ENCODE data around the gene PLXNB1. TPM values are rescaled to one million over a fixed set of nuclear protein-coding genes. Genes with fewer than 3 reads are reported as not detected.
A peak's percentile ranks its signal among the peaks of the same experiment; 100 is the strongest.
"Not testable (repeated sequence)": the region's sequence is repeated elsewhere in the genome, so short reads cannot be mapped to it uniquely, and the experiment has no call there.

Gene PLXNB1
- total RNA-seq, 3 donors from 2014 or later = 60.2 to 182 (median 148) TPM

DNA sequence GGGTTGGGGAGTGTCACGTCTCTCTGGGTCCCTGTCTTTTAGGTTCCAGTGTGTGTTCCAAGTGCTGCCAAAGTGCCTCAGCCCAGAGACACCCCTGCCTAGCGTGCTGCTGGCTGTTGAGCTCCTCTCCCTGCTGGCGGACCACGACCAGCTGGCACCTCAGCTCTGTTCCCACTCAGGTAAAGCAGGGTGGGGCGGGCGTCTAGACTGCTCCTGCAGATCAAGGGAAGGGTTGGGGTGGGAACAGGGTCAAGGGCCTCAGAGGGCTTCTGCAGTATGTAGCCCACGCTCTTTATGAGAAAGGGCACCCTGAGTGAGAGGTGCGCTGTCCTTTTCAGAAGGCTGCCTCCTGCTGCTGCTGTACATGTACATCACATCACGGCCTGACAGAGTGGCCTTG lies 33.8 kb upstream of the PLXNB1 start:
- peak overlapping the region in 1 of 2 donors; percentile 21 for H3K27ac ChIP-seq

DNA sequence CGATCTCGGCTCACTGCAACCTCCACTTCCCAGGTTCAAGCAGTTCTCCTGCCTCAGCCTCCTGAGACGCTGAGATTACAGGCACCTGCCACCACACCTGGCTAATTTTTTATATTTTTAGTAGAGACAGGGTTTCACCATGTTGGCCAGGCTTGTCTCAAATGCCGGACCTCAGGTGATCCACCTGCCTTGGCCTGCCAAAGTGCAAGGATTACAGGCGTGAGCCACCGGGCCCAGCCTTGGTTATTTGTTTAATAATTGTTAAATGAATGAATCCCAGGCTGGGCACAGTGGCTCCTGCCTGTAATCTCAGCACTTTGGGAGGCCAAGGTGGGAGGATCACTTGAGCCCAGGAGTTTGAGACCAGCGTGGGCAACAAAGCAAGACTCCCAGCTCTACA lies 31.9 kb upstream of the PLXNB1 start:
- not testable (repeated sequence) for H3K4me3 ChIP-seq; H3K4me1 ChIP-seq; DNase-seq (ENCODE audit: low spot score in 2 of 2); H3K27ac ChIP-seq; H3K36me3 ChIP-seq; H3K27me3 ChIP-seq; H3K9me3 ChIP-seq
- intact Hi-C loops (cut with DNase I; ENCODE audit: low total_unique reads) = loop anchor here (5.0 kb wide), 1 partner anchor 91 kb away; no protein-coding TSS in a partner anchor

More for the DNA sequence above, 33.8 kb upstream of the PLXNB1 start:
- Histone ChIP-seq H3K9me3 (no peaks in the 10 kb centered on the region), H3K27me3 (no peaks in the 10 kb centered on the region), H3K4me1 (peaks cover 17 to 24% of the 10 kb centered on the region in 2 donors), H3K4me3 (no peak overlapping the region), H3K36me3 (no peaks in the 10 kb centered on the region)
- intact Hi-C loops (cut with DNase I; ENCODE audit: low total_unique reads) = loop anchor here (5.0 kb wide), 1 partner anchor 89 kb away; no protein-coding TSS in a partner anchor
- TF ChIP-seq POLR2A (IDR thresholded peaks at IDR 0.05) = no peak
- TF ChIP-seq, protein P1, sequence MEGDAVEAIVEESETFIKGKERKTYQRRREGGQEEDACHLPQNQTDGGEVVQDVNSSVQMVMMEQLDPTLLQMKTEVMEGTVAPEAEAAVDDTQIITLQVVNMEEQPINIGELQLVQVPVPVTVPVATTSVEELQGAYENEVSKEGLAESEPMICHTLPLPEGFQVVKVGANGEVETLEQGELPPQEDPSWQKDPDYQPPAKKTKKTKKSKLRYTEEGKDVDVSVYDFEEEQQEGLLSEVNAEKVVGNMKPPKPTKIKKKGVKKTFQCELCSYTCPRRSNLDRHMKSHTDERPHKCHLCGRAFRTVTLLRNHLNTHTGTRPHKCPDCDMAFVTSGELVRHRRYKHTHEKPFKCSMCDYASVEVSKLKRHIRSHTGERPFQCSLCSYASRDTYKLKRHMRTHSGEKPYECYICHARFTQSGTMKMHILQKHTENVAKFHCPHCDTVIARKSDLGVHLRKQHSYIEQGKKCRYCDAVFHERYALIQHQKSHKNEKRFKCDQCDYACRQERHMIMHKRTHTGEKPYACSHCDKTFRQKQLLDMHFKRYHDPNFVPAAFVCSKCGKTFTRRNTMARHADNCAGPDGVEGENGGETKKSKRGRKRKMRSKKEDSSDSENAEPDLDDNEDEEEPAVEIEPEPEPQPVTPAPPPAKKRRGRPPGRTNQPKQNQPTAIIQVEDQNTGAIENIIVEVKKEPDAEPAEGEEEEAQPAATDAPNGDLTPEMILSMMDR (IDR thresholded peaks at IDR 0.05) = no peak
- no peak for TF ChIP-seq POLR2AphosphoS5 (IDR thresholded peaks at IDR 0.05)
- DNase-seq (ENCODE audit: low spot score in 2 of 2) = no peak

DNA sequence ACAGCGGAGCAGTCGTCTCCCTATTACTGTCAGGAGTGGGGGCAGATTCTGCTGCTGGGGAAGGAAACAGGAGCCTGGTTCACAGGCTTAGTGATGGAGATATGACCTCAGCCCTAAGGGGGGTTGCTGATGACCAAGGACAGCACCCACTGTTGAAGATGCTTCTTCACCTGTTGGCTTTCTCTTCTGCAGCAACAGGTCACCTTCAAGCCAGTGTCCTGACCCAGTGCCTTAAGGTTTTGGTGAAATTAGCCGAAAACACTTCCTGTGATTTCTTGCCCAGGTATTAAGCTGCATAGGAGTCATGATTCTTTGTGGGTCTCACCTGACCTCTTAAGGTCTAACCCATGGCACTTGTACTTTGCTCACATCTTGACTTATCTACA lies 30.6 kb upstream of the PLXNB1 start:
- Histone ChIP-seq H3K4me1 (peaks cover 0 to 5% of the 10 kb centered on the region in 2 donors), H3K36me3 (no peaks in the 10 kb centered on the region), H3K27me3 (no peaks in the 10 kb centered on the region), H3K4me3 (no peak overlapping the region), H3K27ac (peak overlapping the region; percentile 35 to 50), H3K9me3 (no peaks in the 10 kb centered on the region)
- TF ChIP-seq POLR2A (IDR thresholded peaks at IDR 0.05) (no peak), POLR2AphosphoS5 (IDR thresholded peaks at IDR 0.05) (no peak)
- TF ChIP-seq, protein P1 (IDR thresholded peaks at IDR 0.05) = no peak
- intact Hi-C loops (cut with DNase I; ENCODE audit: low total_unique reads) = loop anchor here (5.0 kb wide), 1 partner anchor 92 kb away; no protein-coding TSS in a partner anchor
- no peak for DNase-seq (ENCODE audit: low spot score in 2 of 2)

DNA sequence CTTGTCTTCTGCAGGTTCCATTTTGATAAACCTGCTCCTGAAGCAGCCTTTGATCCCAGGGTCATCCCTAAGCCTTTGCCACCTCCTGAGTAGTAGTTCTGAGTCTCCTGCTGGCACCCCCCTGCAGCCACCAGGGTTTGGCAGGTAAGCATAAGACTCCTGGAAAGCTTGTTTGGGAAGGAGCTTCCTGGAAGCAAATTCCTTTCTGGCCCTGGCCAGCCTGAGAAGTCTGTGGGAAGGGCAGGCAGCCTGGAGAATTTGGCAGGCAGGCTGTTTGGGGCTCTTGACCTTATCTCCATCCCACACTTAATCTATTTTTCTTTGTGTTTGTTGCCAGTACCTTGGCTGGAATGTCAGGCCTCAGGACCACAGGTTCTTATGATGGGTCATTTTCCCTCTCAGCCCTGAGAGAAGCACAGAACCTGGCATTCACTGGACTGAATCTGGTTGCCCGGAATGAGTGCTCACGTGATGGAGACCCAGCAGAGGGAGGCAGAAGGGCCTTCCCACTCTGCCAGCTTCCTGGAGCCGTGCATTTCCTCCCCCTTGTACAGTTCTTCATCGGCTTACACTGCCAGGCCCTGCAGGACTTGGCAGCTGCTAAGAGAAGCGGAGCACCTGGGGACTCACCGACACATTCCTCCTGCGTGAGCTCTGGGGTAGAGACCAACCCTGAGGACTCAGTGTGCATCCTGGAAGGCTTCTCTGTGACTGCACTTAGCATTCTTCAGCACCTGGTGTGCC lies 30.1 kb upstream of the PLXNB1 start:
- intact Hi-C loops (cut with DNase I; ENCODE audit: low total_unique reads) = loop anchor here (5.0 kb wide), 1 partner anchor 92 kb away; no protein-coding TSS in a partner anchor
- no peaks in the 10 kb centered on the region for H3K27me3 ChIP-seq
- no peaks in the 10 kb centered on the region for H3K9me3 ChIP-seq
- no peak overlapping the region for H3K4me3 ChIP-seq
- DNase-seq (ENCODE audit: low spot score in 2 of 2) = peak in 1 of 2 donors; percentile 52
- TF ChIP-seq, protein P1 (IDR thresholded peaks at IDR 0.05) = no peak
- TF ChIP-seq POLR2AphosphoS5 (IDR thresholded peaks at IDR 0.05) (no peak), POLR2A (IDR thresholded peaks at IDR 0.05) (no peak)
- H3K4me1 ChIP-seq = peaks cover 0 to under 1% of the 10 kb centered on the region in 2 donors
- H3K27ac ChIP-seq = peak overlapping the region; percentile 35 to 50
- H3K36me3 ChIP-seq = no peaks in the 10 kb centered on the region

DNA sequence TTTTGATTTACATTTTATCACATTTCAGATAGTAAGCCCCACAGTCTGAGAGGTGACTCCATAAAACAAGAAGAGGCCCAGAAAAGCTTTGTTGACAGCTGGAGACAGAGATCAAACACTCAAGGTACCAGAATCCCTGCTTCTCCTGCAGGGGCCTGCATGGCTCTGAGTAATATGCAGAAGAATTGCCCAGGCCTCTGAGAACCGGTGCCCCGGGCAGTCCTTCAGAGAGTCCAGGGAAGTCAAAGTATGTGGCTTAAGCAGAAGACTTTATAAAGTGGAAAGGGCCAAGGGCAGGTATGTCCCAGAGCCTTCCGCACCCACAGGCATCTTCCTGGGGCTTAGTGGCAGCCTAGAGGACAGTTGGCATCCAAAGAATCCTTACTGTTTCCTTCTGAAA lies 29.4 kb upstream of the PLXNB1 start:
- DNase-seq (ENCODE audit: low spot score in 2 of 2) = no peak
- TF ChIP-seq POLR2AphosphoS5 (IDR thresholded peaks at IDR 0.05) = no peak
- TF ChIP-seq, protein P1 (IDR thresholded peaks at IDR 0.05) = no peak
- TF ChIP-seq POLR2A (IDR thresholded peaks at IDR 0.05) = no peak
- Histone ChIP-seq H3K36me3 (no peaks in the 10 kb centered on the region), H3K27me3 (no peaks in the 10 kb centered on the region), H3K4me1 (no peaks in the 10 kb centered on the region), H3K4me3 (no peak overlapping the region), H3K9me3 (no peaks in the 10 kb centered on the region), H3K27ac (peak overlapping the region in 1 of 2 donors; percentile 35)
- intact Hi-C loops (cut with DNase I; ENCODE audit: low total_unique reads) = no loop called here
